ENCODE data around the gene PICALM. TPM values are rescaled to one million over a fixed set of nuclear protein-coding genes. Genes with fewer than 3 reads are reported as not detected.
A peak's percentile ranks its signal among the peaks of the same experiment; 100 is the strongest.

Gene PICALM
- total RNA-seq, 1 experiment from 2014 or later: 321 TPM

DNA sequence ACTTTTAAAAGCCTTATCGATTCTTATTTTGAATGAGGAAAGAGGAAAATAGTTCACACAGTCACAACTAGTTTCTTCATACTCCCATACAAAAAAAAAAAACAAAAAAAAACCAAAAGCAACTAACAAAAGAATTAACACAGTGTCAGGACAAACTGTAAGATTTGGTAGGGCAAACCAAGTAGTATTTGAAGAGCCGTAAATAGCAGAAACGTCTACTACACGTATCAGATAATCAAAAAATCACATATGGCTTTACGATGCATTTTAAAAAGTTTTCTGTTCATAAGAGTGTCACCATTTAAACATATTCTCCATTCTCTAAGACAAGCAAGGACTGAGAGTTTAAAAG is 2.3 kb downstream of the PICALM start:
- POLR2A ChIA-PET: interaction anchor here (1.1 to 1.4 kb wide), 2 partner anchors 8 to 178 kb away, joined by 3 to 4 read pairs; partner anchors contain the start of gene EED
- Mint-ChIP-seq H3K9me3 (ENCODE audit: unreplicated experiment) (peaks cover 7% of the 10 kb centered on the region), H3K4me1 (ENCODE audit: low read depth, unreplicated experiment) (peaks cover 27% of the 10 kb centered on the region), H3K27ac (ENCODE audit: unreplicated experiment) (peak overlapping the region; percentile 85), H3K4me3 (ENCODE audit: unreplicated experiment) (peak overlapping the region; percentile 95), H3K27me3 (ENCODE audit: insufficient read depth, unreplicated experiment) (no peaks in the 10 kb centered on the region), H3K36me3 (ENCODE audit: insufficient read depth, unreplicated experiment) (peaks cover 32% of the 10 kb centered on the region)
- Histone ChIP-seq H3K27me3 (replicated peaks; ENCODE audit: control insufficient read depth, insufficient read depth, low read length) (no peaks in the 10 kb centered on the region), H3K9me3 (no peaks in the 10 kb centered on the region), H3K4me1 (peaks cover 36% of the 10 kb centered on the region), H3K4me3 (ENCODE audit: low read depth, low read length) (peak overlapping the region; percentile 91), H3K36me3 (ENCODE audit: control insufficient read depth, insufficient read depth, low read length) (no peaks in the 10 kb centered on the region)
- DNase-seq: no peak
- CTCF ChIA-PET: interaction anchor here (1.1 to 3.5 kb wide), 4 partner anchors 22 to 212 kb away, joined by 6 to 40 read pairs (median 22); partner anchors contain the start of gene CCDC83
- no TSS peak for BruUV-seq (replicated peaks)
- no peak for TF ChIP-seq CTCF (IDR thresholded peaks at IDR 0.05; ENCODE audit: insufficient read depth in 1 of 2, low read depth in 1 of 2, low read length in 1 of 2, severe bottlenecking in 1 of 2, unreplicated experiment in 1 of 2)
- intact Hi-C loops (cut with micrococcal nuclease; ENCODE audit: unreplicated experiment): loop anchor here (1.0 to 10.0 kb wide), 6 partner anchors 13 to 748 kb away; no protein-coding TSS in a partner anchor

- peaks cover 27% of the 10 kb centered on the region for H3K4me1 Mint-ChIP-seq (ENCODE audit: low read depth, unreplicated experiment)
- no TSS peak for BruUV-seq (replicated peaks)
- peak overlapping the region; percentile 91 for H3K4me3 ChIP-seq (ENCODE audit: low read depth, low read length)
- peak overlapping the region; percentile 95 for H3K4me3 Mint-ChIP-seq (ENCODE audit: unreplicated experiment)
- H3K36me3 ChIP-seq (ENCODE audit: control insufficient read depth, insufficient read depth, low read length): no peaks in the 10 kb centered on the region
- CTCF ChIA-PET: interaction anchor here (1.6 kb wide), 1 partner anchor 22 kb away, joined by 6 read pairs; no protein-coding TSS in a partner anchor
- TF ChIP-seq CTCF (IDR thresholded peaks at IDR 0.05; ENCODE audit: insufficient read depth in 1 of 2, low read depth in 1 of 2, low read length in 1 of 2, severe bottlenecking in 1 of 2, unreplicated experiment in 1 of 2): no peak
- POLR2A ChIA-PET: no interaction called here
- H3K4me1 ChIP-seq: peaks cover 36% of the 10 kb centered on the region
- no peaks in the 10 kb centered on the region for H3K27me3 ChIP-seq (replicated peaks; ENCODE audit: control insufficient read depth, insufficient read depth, low read length)
- DNase-seq: no peak
- H3K9me3 ChIP-seq: no peaks in the 10 kb centered on the region
- H3K27me3 Mint-ChIP-seq (ENCODE audit: insufficient read depth, unreplicated experiment): no peaks in the 10 kb centered on the region
- H3K9me3 Mint-ChIP-seq (ENCODE audit: unreplicated experiment): peaks cover 10% of the 10 kb centered on the region
- intact Hi-C loops (cut with micrococcal nuclease; ENCODE audit: unreplicated experiment): loop anchor here (1.0 to 10.0 kb wide), 3 partner anchors 53 to 749 kb away; no protein-coding TSS in a partner anchor
- H3K27ac Mint-ChIP-seq (ENCODE audit: unreplicated experiment): peak overlapping the region; percentile 85
- H3K36me3 Mint-ChIP-seq (ENCODE audit: insufficient read depth, unreplicated experiment): peaks cover 33% of the 10 kb centered on the region
Observed at GRCh38 chr11:86066033-86066432, 2.9 kb downstream of the PICALM start.

DNA sequence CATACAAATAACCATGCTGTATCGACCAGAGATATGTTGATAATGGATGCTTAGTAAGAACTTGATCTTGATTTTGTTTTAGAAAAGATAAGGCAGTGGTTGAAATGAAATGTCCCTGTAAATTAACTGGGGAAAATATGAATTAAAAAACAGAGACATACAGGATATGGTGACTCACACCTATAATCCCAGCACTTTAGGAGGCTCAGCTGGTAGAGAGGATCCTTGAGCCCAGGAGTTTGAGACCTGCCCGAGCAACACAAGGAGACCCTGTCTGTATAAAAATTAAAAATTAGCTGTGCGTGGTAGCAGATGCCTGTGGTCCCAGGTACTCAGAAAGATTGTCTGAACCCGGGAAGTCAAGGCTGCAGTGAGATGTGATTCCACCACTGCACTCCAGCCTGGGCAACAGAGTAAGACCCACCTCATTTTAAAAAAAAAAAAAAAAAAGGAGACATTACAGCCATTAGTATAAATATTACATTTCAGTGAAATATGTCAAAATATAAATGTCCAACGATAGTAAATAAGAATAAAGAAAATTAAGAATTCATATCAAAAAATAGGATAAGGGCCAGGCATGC is 4.6 kb downstream of the PICALM start:
- intact Hi-C loops (cut with micrococcal nuclease; ENCODE audit: unreplicated experiment): loop anchor here (10.0 kb wide), 1 partner anchor 750 kb away; no protein-coding TSS in a partner anchor
- H3K4me1 ChIP-seq: peaks cover 34% of the 10 kb centered on the region

More for the DNA sequence above, 4.6 kb downstream of the PICALM start:
- no peak for DNase-seq
- no peak overlapping the region for H3K4me3 ChIP-seq (ENCODE audit: low read depth, low read length)
- H3K27ac Mint-ChIP-seq (ENCODE audit: unreplicated experiment): peak overlapping the region; percentile 26
- peaks cover 26% of the 10 kb centered on the region for H3K36me3 Mint-ChIP-seq (ENCODE audit: insufficient read depth, unreplicated experiment)
- CTCF ChIA-PET: no interaction called here
- no peaks in the 10 kb centered on the region for H3K27me3 Mint-ChIP-seq (ENCODE audit: insufficient read depth, unreplicated experiment)
- POLR2A ChIA-PET: no interaction called here
- H3K4me1 Mint-ChIP-seq (ENCODE audit: low read depth, unreplicated experiment): peaks cover 32% of the 10 kb centered on the region
- TF ChIP-seq CTCF (IDR thresholded peaks at IDR 0.05; ENCODE audit: insufficient read depth in 1 of 2, low read depth in 1 of 2, low read length in 1 of 2, severe bottlenecking in 1 of 2, unreplicated experiment in 1 of 2): no peak
- H3K36me3 ChIP-seq (ENCODE audit: control insufficient read depth, insufficient read depth, low read length): no peaks in the 10 kb centered on the region
- H3K27me3 ChIP-seq (replicated peaks; ENCODE audit: control insufficient read depth, insufficient read depth, low read length): no peaks in the 10 kb centered on the region
- H3K9me3 Mint-ChIP-seq (ENCODE audit: unreplicated experiment): peaks cover 10% of the 10 kb centered on the region
- H3K9me3 ChIP-seq: no peaks in the 10 kb centered on the region
- peak overlapping the region; percentile 42 for H3K4me3 Mint-ChIP-seq (ENCODE audit: unreplicated experiment)
- no TSS peak for BruUV-seq (replicated peaks)

All from Caco-2 (cell line).